Stimulated activated CD4-positive, alpha-beta T cell treated with anti-CD3 and anti-CD28 coated beads, TNF-alpha, amount 100 ng/mL, for 24 hours (primary cell): Measurements from ENCODE around the gene KLK7.

Experiments used
- DNase-seq, 3 experiments: peaks; one replicate each; pipeline ENCODE4 v3.0.0-alpha.2; 2020; ENCODE audit warnings: low read depth in 3 of 3

Gene KLK7

DNA sequence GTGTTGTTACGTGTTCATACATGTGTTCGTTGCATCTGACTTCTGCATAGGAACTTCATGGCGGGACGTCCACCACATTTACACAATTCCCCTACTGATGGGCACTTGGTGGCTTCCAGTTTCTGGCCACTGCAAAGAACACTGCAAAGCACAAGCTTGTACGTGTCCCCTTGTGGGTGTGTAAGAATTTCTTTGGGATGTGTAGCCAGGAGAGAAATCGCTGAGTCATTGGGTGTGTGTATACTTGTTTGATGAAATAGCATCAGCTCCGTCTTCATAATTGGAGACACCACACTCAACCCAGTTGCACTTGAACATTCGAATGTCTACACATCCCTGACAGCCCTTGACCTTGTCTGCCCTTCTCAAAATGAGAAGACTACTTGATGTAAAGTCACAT lies 50.1 kb downstream of the KLK7 start:
- DNase-seq: no peak

DNA sequence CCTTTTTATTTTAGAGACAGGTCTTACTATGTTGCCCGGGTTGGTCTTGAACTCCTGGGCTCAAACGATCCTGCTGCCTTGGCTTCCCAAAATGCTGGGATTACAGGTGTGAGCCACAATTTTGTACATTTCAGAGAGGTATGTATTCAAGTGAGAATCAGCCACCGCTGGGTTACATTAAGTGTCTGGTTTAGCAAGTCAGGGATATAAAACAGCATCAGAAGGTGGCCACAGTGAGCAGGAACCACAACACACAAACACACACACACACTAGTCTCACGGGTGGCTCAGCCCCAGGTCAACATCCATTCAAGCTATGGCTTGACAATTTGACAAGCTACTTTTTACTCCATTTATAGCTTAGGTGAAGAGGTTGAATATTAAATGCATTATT lies 51.0 kb downstream of the KLK7 start:
- DNase-seq: no peak

DNA sequence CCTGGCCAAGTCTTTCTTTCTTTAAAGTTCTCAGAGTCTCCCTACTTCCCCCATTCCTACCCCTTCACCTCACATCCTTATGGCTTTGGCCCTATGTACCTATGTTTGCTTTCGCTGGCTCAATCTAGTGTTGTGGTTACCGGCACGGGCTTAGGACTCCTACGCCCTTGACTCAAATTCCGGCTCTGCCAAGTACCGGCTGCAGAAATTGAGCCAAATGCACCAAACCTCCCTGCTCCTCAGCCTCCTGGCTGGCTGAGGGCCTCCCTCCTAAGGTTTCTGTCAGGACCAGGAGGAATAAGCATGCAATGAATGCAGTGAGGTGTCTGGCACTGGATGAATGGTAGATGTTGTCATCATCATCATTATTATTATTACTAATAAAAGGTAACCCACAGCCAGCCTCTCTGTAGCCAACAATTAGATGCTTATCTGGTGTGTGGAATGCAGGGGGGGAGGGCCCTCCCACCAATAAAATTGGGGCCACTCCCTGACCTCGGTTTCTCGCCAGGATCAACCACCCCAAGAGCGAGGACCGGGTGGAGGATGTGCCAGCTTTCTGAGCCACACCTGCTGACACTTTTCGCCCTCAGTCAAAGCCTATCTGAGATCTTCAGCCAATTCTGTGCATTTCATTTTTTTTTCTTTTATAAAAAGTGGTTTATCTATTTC lies 51.6 kb downstream of the KLK7 start:
- no peak for DNase-seq

DNA sequence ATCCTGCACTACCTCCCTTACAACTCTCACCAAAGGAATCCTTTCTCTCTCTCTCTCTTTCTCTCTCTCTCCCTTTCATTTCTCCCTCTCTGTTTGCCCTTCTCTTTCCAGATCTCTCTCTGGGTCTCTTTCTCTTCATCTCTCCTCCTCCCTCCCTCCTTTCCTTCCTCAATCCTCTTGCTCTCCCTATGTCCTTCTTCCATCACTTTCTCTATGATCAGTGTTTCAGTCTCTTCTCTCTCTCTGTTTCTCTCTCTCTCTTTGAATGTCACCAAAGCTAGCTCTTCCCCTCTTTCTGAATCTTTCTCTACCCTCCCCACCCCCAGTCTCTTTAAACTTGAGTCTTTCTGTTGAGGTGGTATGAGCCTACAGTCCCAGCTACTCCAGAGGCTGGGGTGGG lies 52.7 kb downstream of the KLK7 start:
- DNase-seq: no peak

DNA sequence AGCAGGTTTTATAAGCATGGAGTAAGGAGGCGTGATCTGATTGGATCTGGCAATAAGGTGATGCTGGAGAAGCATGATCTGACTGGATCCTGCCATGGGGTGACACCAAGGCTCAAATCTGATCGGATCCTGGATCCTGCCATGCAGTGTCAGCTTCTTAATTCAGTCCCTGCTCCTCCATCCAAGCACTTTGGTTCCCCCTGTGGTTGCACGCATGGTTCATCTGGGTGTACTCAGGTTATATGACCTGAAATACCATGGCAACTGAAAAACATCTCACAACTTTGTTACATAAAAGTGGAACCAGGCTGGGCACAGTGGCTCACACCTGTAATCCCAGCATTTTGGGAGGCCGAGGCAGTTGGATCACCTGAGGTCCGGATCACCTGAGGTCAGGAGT lies 54.9 kb downstream of the KLK7 start:
- no peak for DNase-seq
